PC-3 (cell line): ENCODE measurements around the gene TYW1. TPM values are rescaled to one million over a fixed set of nuclear protein-coding genes. Genes with fewer than 3 reads are reported as not detected.
A peak's percentile ranks its signal among the peaks of the same experiment; 100 is the strongest.
"Not testable (repeated sequence)": the region's sequence is repeated elsewhere in the genome, so short reads cannot be mapped to it uniquely, and the experiment has no call there.

ENCODE experiments used
- ATAC-seq: fragments of 200-7000 bp; cut with Tn5 transposase; 2 replicates; pipeline ENCODE4 v1.9.1; 2020; ENCODE audit warnings: mild to moderate bottlenecking, moderate library complexity
- BruUV-seq: library from RNA; stranded (reverse); fragments of 400-500 nt; replicated peaks from 2 replicates; lab custom pipeline; 2021; lab: Mats Ljungman, UMichigan
- CTCF ChIA-PET: fragments of 300-600 bp; sonication (Branson Sonifier 250); formaldehyde crosslinking; loops from one replicate; lab custom pipeline; 2022; ENCODE audit warnings: antibody characterized with exemption; lab: Charles Lee
- POLR2A ChIA-PET: fragments of 300-600 bp; sonication (Branson Sonifier 250); formaldehyde crosslinking; loops from one replicate; lab custom pipeline; 2022; ENCODE audit warnings: antibody characterized with exemption; ENCODE audit not compliant: unreplicated experiment; lab: Charles Lee
- DNase-seq: peaks from one replicate; pipeline ENCODE4 v3.0.0-alpha.2; 2015
- H2AFZ ChIP-seq: fragments of 300-600 bp; sonication (generic); 2 replicates; pipeline ENCODE4 v1.6.0; 2016; ENCODE audit warnings: antibody characterized with exemption, low read length
- H3F3A ChIP-seq: fragments of 300-600 bp; sonication (generic); one replicate; pipeline ENCODE4 v1.6.0; 2017; ENCODE audit warnings: antibody characterized with exemption, low read length, control low read depth, mild to moderate bottlenecking; ENCODE audit not compliant: unreplicated experiment
- H3K27ac ChIP-seq: fragments of 300-600 bp; sonication (generic); 2 replicates; pipeline ENCODE4 v1.5.1; 2016; ENCODE audit warnings: mild to moderate bottlenecking, low read length
- H3K27me3 ChIP-seq: fragments of 300-600 bp; sonication (generic); 2 replicates; pipeline ENCODE4 v1.6.1; 2016; ENCODE audit warnings: low read length, mixed read lengths
- H3K36me3 ChIP-seq: fragments of 300-600 bp; sonication (generic); 2 replicates; pipeline ENCODE4 v1.6.1; 2016; ENCODE audit warnings: low read depth, mixed run types, low read length, mixed read lengths
- H3K4me1 ChIP-seq: fragments of 300-600 bp; sonication (generic); 2 replicates; pipeline ENCODE4 v1.5.1; 2016; ENCODE audit warnings: low read length; ENCODE audit not compliant: insufficient read depth
- H3K4me2 ChIP-seq: fragments of 300-600 bp; sonication (generic); 2 replicates; pipeline ENCODE4 v1.6.0; 2016; ENCODE audit warnings: low read length
- H3K4me3 ChIP-seq: fragments of 300-600 bp; sonication (generic); 2 replicates; pipeline ENCODE4 v1.5.1; 2016; ENCODE audit warnings: mild to moderate bottlenecking, low read length, mixed read lengths
- H3K79me2 ChIP-seq: fragments of 300-600 bp; sonication (generic); 2 replicates; pipeline ENCODE4 v1.6.1; 2017; ENCODE audit warnings: low read length, mixed read lengths
- H3K9ac ChIP-seq: fragments of 300-600 bp; sonication (generic); 2 replicates; pipeline ENCODE4 v1.6.0; 2016; ENCODE audit warnings: mild to moderate bottlenecking, low read length
- H3K9me2 ChIP-seq: fragments of 300-600 bp; sonication (generic); replicated peaks from 2 replicates; pipeline ENCODE4 v1.6.1; 2016; ENCODE audit warnings: mixed run types, low read length, mixed read lengths
- H3K9me3 ChIP-seq: fragments of 300-600 bp; sonication (generic); 2 replicates; pipeline ENCODE4 v1.6.1; 2016; ENCODE audit warnings: low read length, mixed read lengths
- H4K20me1 ChIP-seq: fragments of 300-600 bp; sonication (generic); 2 replicates; pipeline ENCODE4 v1.6.1; 2016; ENCODE audit warnings: low read length, mixed read lengths
- intact Hi-C: fragments of 100-400 bp; cut with micrococcal nuclease; formaldehyde crosslinking; loops from 2 replicates; pipeline ENCODE4 v1.9.0; 2023
- total RNA-seq: library from RNA; depleted of rRNA; stranded (reverse); fragments of >200 nt; gene quantifications from 2 replicates; pipeline ENCODE4 v1.2.3, GENCODE V29; 2014

TYW1 gene
- total RNA-seq, 1 experiment from 2014 or later = 13.4 TPM

- H3K4me1 ChIP-seq, H3K27ac ChIP-seq, CTCF ChIA-PET, H3K4me3 ChIP-seq, intact Hi-C loops, H4K20me1 ChIP-seq, H2AFZ ChIP-seq, H3K79me2 ChIP-seq, H3K4me2 ChIP-seq, H3K9me3 ChIP-seq, H3K36me3 ChIP-seq, H3F3A ChIP-seq, H3K27me3 ChIP-seq, H3K9ac ChIP-seq, H3K9me2 ChIP-seq, POLR2A ChIA-PET, BruUV-seq: not testable (repeated sequence)
- ATAC-seq = peak; percentile 74
- peak; percentile 46 for DNase-seq
Measured at GRCh38 chr7:67137489-67137888, 140.9 kb downstream of the TYW1 start.

DNA sequence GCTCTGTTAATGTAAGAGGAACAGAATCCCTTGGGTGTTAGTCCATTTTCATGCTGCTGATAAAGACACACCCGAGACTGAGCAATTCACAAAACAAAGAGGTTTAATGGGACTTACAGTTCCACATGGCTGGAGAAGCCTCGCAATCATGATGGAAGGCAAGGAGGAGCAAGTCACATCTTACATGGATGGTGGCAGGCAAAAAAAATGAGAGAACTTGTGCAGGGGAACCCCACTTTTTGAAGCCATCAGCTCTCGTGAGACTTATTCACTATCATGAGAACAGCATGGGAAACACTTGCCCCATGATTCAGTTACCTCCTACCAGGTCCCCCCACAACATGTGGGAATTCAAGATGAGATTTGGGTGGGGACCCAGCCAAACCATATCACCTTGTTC, 143.2 kb downstream of the TYW1 start:
- H3F3A ChIP-seq, H3K9me2 ChIP-seq, BruUV-seq, H3K36me3 ChIP-seq, H3K79me2 ChIP-seq, CTCF ChIA-PET, H3K4me1 ChIP-seq, H2AFZ ChIP-seq, H3K9me3 ChIP-seq, H3K4me3 ChIP-seq, DNase-seq, POLR2A ChIA-PET, H3K27ac ChIP-seq, intact Hi-C loops, H4K20me1 ChIP-seq, H3K4me2 ChIP-seq, H3K9ac ChIP-seq, ATAC-seq, H3K27me3 ChIP-seq: not testable (repeated sequence)

DNA sequence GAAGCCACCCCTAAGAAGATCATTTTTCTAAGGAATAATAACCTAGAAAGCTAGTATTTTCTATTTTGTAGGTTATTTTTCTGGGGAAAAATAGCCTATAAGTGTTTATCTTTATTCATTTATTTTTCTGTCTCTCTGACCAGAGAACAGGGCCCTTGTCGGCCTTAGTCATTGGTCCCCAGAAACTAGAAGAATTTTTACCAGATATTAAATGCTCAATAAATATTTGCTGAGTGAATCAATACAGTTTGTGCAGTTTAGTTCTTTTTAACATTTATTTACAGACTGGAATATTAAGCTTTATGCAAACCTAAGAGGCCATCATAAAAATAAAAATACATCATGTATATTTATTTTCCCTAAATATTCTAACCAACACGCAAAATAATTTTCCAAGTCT, 144.4 kb downstream of the TYW1 start:
- H4K20me1 ChIP-seq, intact Hi-C loops, H3K4me3 ChIP-seq, H3K9me2 ChIP-seq, H3K9me3 ChIP-seq, H3K4me1 ChIP-seq, BruUV-seq, CTCF ChIA-PET, H3K27me3 ChIP-seq, H3K36me3 ChIP-seq, H3K79me2 ChIP-seq, H3K9ac ChIP-seq, H3F3A ChIP-seq, H2AFZ ChIP-seq, H3K4me2 ChIP-seq: not testable (repeated sequence)
- peak overlapping the region; percentile 26; the same call in 1 of the 2 replicates for H3K27ac ChIP-seq
- peak; percentile 77 for ATAC-seq
- peak; percentile 29 for DNase-seq
- POLR2A ChIA-PET = interaction anchor here (0.7 kb wide), 1 partner anchor 375 kb away, joined by 6 read pairs; no protein-coding TSS in a partner anchor

DNA sequence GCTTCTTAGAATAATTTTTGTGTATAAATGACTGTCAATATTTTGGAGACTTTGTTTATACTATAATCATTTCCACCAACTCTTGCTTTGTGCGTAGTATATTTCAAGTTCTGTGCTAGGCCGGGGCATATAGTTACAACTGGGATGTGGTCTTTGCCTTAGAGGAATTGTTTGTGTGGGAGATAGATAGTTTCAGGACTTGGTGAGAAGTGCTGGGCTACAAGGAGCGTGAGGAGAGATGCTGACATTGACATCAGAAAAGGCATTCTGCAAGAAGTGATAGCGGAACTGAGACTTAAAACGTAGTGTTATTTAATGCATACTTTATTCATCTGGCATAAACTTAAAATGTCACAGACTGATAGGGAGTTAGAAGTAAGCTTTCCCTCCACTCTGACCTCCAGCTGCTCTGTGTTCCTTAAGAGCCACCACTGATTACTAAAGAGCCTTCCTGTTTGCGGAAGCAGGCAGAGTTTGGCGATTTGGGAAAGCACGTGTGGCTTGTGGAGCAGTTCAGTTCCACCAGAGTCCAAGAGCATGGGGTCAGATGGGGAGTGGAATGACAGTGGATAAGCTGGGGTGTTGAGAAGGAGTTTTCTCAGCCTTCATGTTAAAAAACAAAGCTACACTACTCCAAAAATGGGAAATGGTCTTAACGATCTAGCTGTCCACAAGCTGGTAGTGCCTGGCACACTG, 146.6 kb downstream of the TYW1 start:
- CTCF ChIA-PET, H3K4me1 ChIP-seq, POLR2A ChIA-PET, H3K9me2 ChIP-seq, H3K27ac ChIP-seq, DNase-seq, H3K27me3 ChIP-seq, H3K36me3 ChIP-seq, H4K20me1 ChIP-seq, H3K79me2 ChIP-seq, H3K9me3 ChIP-seq, ATAC-seq, H2AFZ ChIP-seq, H3K4me2 ChIP-seq, H3K9ac ChIP-seq, BruUV-seq, intact Hi-C loops, H3K4me3 ChIP-seq, H3F3A ChIP-seq: not testable (repeated sequence)

GRCh38 chr7:67145581-67146193, 149.1 kb downstream of the TYW1 start:
- H3K4me1 ChIP-seq, H3K27me3 ChIP-seq, H3F3A ChIP-seq, H3K27ac ChIP-seq, ATAC-seq, POLR2A ChIA-PET, H3K9me2 ChIP-seq, BruUV-seq, H4K20me1 ChIP-seq, H3K9ac ChIP-seq, H3K9me3 ChIP-seq, DNase-seq, H3K4me3 ChIP-seq, intact Hi-C loops, H3K4me2 ChIP-seq, H3K79me2 ChIP-seq, CTCF ChIA-PET, H2AFZ ChIP-seq, H3K36me3 ChIP-seq: not testable (repeated sequence)

- H3K9ac ChIP-seq, H3K4me3 ChIP-seq, DNase-seq, intact Hi-C loops, POLR2A ChIA-PET, H3F3A ChIP-seq, H3K79me2 ChIP-seq, H3K27ac ChIP-seq, H4K20me1 ChIP-seq, H3K4me2 ChIP-seq, BruUV-seq, H3K4me1 ChIP-seq, ATAC-seq, H3K27me3 ChIP-seq, H3K36me3 ChIP-seq, H2AFZ ChIP-seq, CTCF ChIA-PET, H3K9me3 ChIP-seq, H3K9me2 ChIP-seq: not testable (repeated sequence)
Measured at GRCh38 chr7:67149131-67149530, 152.5 kb downstream of the TYW1 start.
